Peyer's patch (tissue), 4 donors: ENCODE results near the gene CHADL.

ENCODE experiments used
- POLR2A ChIP-seq, 2 donors: fragments of 450-650 bp; IDR thresholded peaks; one replicate each; pipeline ENCODE4 v1.5.1; 2017; ENCODE audit warnings: antibody characterized with exemption in 2 of 2, mild to moderate bottlenecking in 2 of 2, moderate library complexity in 2 of 2
- TF ChIP-seq, protein P1 (sequence below), 6 experiments: fragments of 450-650 bp in 4 of 6; fragments of 200-600 bp in 2 of 6; sonication (generic) in 1 of 6; IDR thresholded peaks; one replicate each; pipeline ENCODE4 v1.5.1; 2017 to 2019; ENCODE audit warnings: antibody characterized with exemption in 6 of 6, mild to moderate bottlenecking in 3 of 6, moderate library complexity in 1 of 6

DNA sequence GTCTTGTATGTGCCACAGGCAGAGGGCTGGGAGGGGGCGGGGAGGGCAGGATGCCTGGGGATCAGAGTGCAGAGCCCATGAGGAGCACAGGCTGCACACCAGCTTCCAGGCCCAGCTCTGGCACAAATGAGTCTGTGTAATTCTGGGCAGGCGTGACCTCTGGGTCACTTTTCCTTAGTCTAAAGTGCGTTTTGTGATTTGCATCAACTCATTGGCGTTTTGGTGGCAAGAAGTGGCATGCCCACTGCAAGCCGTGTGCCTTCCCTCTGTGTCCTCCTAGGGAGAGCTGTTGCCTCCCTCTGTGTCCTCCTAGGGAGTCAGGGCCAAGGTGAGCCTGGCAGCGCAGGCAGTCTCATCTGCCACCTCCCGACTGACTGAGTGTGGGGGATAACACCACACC is 17.2 kb downstream of the CHADL start:
- TF ChIP-seq, protein P1, sequence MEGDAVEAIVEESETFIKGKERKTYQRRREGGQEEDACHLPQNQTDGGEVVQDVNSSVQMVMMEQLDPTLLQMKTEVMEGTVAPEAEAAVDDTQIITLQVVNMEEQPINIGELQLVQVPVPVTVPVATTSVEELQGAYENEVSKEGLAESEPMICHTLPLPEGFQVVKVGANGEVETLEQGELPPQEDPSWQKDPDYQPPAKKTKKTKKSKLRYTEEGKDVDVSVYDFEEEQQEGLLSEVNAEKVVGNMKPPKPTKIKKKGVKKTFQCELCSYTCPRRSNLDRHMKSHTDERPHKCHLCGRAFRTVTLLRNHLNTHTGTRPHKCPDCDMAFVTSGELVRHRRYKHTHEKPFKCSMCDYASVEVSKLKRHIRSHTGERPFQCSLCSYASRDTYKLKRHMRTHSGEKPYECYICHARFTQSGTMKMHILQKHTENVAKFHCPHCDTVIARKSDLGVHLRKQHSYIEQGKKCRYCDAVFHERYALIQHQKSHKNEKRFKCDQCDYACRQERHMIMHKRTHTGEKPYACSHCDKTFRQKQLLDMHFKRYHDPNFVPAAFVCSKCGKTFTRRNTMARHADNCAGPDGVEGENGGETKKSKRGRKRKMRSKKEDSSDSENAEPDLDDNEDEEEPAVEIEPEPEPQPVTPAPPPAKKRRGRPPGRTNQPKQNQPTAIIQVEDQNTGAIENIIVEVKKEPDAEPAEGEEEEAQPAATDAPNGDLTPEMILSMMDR (IDR thresholded peaks at IDR 0.05), result no peak
- no peak for TF ChIP-seq POLR2A (IDR thresholded peaks at IDR 0.05)
